NCI-H2171 treated with DMSO at 0.1 percent for 48 hours (cell line): ENCODE data around the gene LYST.
"Not testable (repeated sequence)": the region's sequence is repeated elsewhere in the genome, so short reads cannot be mapped to it uniquely, and the experiment has no call there.

Experiments used
- DNase-seq: peaks from one replicate; lab custom pipeline; 2025; lab: John Stamatoyannopoulos, UW

LYST gene

DNA sequence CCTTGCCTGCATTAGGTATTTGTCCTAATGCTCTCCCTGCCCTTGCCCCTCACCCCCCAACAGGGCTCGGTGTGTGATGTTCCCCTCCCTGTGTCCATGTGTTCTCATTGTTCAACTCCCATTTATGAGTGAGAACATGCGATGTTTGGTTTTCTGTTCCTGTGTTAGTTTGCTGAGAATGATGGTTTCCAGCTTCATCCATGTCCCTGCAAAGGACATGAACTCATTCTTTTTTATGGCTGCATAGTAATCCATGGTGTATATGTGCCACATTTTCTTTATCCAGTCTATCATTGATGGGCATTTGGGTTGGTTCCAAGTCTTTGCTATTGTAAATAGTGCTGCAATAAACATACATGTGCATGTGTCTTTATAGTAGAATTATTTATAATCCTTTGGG lies 228.1 kb downstream of the LYST start:
- not testable (repeated sequence) for DNase-seq

DNA sequence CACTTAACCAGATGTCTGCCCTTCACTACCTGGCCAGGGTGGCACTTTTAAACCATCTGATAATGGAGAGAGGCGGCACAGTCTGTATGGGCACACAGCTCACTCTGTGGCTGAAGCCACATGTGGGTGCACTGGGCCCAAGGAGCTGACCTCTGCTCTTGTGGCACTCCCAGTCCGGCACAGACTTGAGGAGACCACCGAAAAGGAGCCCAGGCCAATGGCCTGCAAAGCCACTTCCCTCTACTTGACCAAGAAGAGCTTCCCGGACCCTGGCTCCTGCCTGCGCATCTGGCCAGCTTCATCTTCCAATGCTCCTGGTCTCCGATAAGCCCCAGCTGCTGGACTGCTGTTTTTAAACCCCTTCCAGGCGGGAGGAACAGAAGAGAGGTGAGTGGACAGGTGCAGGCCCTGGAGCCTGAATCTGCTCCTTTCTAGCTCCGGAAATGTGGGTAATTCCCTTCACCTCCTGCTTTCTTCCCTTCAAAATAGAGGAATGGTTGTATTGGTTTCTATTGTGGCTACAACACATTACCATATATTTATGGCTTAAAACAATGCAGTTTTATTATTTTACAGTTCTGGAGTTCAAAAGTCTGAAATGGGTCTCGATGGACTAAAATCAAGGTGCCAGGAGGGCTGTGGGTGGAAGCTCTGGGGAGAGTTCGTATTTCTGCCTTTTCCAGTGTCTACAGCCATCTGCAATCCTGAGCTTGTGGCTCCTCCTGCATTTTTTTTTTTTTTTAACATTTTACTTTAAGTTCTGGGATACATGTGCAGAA lies 228.8 kb downstream of the LYST start:
- DNase-seq = no peak

GRCh38 chr1:235635938-235636662 lies 230.6 kb downstream of the LYST start:
- DNase-seq = no peak

- DNase-seq = peak; percentile 84
Observed at GRCh38 chr1:235632506-235633401, 234.0 kb downstream of the LYST start.

DNA sequence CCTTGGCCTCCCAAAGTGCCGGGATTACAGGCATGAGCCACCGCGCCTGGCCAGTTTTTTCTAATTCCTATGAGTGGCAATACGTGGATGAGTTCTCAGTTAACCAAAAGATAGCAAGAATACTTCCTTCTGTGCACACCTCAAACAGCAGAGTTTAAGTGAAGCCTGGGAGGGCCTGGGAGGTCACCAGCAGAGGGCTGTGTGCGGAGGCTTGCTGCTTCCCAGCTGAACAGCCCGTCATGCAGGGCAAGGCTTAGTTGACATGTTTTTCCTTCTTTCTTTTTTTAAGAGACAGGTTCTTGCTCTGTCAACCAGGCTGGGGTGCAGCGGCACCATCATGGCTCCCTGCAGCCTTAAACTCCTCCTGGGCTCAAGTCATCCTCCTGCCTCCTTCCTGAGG lies 234.9 kb downstream of the LYST start:
- DNase-seq = no peak

GRCh38 chr1:235628316-235629005 lies 238.2 kb downstream of the LYST start:
- DNase-seq = no peak

- no peak for DNase-seq
Observed at GRCh38 chr1:235625831-235626230, 240.9 kb downstream of the LYST start.

DNA sequence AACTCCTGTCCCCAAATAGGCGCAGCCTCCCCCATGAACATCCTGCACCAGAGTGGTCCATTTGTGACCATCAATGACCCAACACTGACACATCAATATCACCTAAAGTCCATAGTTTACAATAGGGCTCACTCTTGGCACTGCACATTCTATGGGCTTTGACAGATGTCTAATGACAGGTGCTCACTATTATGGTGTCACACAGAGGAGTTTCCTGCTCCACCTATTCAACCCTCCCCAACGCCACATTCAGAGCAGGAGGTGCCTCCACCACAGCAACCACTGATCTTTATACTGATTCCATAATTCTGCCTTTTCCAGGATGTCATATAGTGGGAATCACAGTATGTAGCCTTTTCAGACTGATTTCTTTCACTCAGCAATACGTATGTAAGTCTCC lies 241.4 kb downstream of the LYST start:
- DNase-seq = no peak

GRCh38 chr1:235624721-235625333 lies 241.9 kb downstream of the LYST start:
- no peak for DNase-seq

- peak; percentile 43 for DNase-seq
Observed at GRCh38 chr1:235622936-235623779, 243.5 kb downstream of the LYST start.

GRCh38 chr1:235619149-235619548 lies 247.6 kb downstream of the LYST start:
- not testable (repeated sequence) for DNase-seq

DNA sequence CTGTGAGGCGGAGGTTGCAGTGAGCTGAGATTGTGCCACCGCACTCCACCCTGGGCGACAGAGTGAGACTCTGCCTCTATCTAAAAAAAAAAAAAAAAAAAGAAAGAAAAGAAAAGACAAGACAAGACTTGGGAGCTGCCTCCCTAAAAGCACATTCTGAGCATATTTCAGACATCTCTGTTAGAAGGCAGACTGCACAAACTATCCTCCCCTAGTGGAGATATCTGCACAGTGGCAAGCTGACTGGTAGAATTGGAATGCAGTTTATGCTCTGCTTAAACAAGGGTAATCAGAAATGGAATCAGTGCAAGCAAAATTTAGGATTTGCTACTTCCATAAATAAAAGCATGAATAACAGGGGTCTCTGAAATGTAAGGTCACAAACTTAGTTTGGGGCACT lies 248.9 kb downstream of the LYST start:
- DNase-seq = no peak

DNA sequence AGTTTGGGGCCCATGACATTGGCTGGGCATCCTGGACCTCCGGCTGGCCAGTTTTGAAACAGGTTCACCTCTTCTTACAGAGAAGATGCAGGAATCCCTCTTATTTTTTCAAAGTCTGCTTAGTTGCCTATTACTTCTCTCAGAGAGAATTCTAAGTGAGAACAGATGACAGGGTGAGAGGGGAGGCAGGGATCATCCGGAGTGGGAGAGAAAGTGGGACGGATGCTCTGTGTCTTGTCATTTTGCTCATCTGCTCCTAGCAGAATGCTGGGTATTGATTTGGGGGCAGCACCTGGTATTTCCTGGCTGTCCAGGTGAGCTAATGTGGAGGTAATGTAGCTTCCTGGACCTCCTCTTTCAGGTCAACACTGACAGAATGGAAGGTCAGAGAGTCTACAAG lies 249.6 kb downstream of the LYST start:
- DNase-seq = no peak

- DNase-seq = no peak
Observed at GRCh38 chr1:235614442-235614954, 252.2 kb downstream of the LYST start.

- DNase-seq = no peak
Observed at GRCh38 chr1:235613602-235614001, 253.1 kb downstream of the LYST start.

DNA sequence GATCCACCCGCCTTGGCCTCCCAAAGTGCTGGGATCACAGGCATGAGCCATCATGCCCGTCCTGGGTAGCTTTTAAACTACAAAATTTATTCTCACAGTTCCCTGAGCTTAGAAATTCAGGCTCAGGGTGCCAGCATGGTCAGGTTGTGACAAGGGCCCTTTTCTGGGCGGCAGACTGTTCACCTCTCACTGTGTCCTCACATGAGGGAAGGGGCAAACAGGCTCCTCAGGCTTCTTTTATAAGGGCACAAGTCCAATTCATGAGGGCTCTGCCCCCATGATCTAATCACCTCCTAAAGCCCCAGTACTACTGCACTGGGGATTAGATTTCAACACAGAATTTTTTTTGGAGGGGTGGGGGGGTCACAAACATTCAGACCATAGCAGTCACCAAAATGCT lies 253.9 kb downstream of the LYST start:
- no peak for DNase-seq
